GM21576 (cell line): Measurements from ENCODE around the gene PCDHGB5.
"Not testable (repeated sequence)": the region's sequence is repeated elsewhere in the genome, so short reads cannot be mapped to it uniquely, and the experiment has no call there.

Source experiments
- ATAC-seq: cut with Tn5 transposase; IDR thresholded peaks from one replicate; pipeline ENCODE4 v1.9.1; 2021; ENCODE audit warnings: mild to moderate bottlenecking, moderate library complexity; ENCODE audit not compliant: unreplicated experiment

The PCDHGB5 gene

DNA sequence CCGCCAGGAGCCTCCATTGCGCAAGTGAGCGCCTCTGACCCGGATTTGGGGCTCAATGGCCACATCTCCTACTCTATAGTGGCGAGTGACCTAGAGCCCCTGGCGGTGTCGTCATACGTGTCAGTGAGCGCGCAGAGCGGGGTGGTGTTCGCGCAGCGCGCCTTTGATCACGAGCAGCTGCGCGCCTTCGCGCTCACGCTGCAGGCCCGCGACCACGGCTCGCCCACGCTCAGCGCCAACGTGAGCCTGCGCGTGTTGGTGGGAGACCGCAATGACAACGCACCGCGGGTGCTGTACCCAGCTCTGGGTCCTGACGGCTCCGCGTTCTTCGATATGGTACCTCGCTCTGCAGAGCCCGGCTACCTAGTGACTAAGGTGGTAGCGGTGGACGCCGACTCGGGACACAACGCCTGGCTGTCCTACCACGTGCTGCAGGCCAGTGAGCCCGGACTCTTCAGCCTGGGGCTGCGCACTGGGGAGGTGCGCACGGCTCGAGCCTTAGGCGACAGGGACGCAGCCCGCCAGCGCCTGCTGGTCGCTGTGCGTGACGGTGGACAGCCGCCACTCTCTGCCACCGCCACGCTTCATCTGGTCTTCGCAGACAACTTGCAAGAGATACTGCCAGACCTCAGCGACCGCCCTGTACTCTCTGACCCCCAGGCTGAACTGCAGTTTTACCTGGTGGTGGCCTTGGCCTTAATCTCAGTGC is 12.0 kb downstream of the PCDHGB5 start:
- ATAC-seq: no peak

DNA sequence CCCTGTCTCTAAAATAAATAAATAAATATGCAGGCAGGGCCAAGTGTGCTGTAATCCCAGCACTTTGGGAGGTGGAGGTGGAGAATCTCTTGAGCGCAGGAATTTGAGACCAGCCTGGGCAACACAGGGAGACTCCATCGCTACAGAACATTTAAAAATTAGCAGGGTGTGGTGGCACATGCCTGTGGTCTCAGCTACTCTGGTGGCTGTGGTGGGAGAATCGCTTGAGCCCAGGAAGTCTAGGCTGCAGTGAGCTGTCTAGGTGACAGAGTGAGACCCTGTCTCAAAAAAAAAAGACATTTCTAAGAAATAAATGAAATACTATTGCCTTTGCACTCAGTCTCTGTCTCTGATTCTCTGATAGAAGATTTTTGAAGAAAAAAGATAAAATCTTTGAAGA is 13.8 kb downstream of the PCDHGB5 start:
- no peak for ATAC-seq

- peak; percentile 83 for ATAC-seq
These were observed 15.2 kb downstream of the PCDHGB5 start, which contains the start of gene PCDHGA10 for GRCh38 chr5:141412854-141413539. Gene PCDHGA10, plus strand, starts transcription at chr5:141412987. Its CDS starts 189 bp downstream, at chr5:141413176.

DNA sequence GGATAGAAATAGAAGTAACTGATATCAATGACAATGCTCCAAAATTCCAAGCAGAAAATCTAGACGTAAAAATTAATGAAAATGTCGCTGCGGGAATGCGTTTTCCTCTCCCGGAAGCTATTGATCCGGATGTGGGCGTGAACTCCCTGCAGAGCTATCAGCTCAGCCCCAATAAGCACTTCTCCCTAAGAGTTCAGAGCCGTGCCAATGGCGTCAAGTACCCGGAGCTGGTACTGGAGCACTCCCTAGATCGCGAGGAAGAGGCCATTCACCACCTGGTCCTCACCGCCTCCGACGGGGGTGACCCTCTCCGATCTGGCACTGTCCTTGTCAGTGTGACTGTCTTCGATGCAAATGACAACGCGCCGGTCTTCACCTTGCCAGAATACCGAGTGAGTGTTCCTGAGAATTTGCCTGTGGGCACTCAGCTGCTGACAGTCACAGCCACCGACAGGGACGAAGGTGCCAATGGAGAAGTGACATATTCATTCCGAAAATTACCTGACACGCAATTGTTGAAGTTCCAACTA is 15.9 kb downstream of the PCDHGB5 start:
- no peak for ATAC-seq

DNA sequence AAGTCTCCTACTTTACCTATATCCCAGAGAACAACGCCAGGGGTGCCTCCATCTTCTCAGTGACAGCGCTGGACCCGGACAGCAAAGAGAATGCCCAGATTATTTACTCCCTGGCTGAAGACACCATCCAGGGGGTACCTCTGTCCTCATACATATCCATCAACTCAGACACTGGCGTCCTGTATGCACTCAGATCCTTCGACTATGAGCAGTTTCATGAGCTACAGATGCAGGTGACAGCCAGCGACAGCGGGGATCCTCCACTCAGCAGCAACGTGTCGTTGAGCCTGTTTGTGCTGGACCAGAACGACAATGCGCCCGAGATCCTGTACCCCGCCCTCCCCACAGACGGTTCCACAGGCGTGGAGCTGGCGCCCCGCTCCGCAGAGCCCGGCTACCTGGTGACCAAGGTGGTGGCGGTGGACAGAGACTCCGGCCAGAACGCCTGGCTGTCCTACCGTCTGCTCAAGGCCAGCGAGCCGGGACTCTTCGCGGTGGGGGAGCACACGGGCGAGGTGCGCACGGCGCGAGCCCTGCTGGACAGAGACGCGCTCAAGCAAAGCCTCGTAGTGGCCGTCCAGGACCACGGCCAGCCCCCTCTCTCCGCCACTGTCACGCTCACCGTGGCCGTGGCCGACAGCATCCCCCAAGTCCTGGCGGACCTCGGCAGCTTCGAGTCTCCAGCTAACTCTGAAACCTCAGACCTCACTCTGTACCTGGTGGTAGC is 17.0 kb downstream of the PCDHGB5 start:
- not testable (repeated sequence) for ATAC-seq

- ATAC-seq: not testable (repeated sequence)
These were observed 17.5 kb downstream of the PCDHGB5 start for GRCh38 chr5:141415275-141415618.

- ATAC-seq: peak; percentile 74
These were observed 19.9 kb downstream of the PCDHGB5 start, which contains the start of gene PCDHGB7 for GRCh38 chr5:141417494-141418172. Gene PCDHGB7, plus strand, starts transcription at chr5:141417677. Its CDS starts 183 bp downstream, at chr5:141417860.

DNA sequence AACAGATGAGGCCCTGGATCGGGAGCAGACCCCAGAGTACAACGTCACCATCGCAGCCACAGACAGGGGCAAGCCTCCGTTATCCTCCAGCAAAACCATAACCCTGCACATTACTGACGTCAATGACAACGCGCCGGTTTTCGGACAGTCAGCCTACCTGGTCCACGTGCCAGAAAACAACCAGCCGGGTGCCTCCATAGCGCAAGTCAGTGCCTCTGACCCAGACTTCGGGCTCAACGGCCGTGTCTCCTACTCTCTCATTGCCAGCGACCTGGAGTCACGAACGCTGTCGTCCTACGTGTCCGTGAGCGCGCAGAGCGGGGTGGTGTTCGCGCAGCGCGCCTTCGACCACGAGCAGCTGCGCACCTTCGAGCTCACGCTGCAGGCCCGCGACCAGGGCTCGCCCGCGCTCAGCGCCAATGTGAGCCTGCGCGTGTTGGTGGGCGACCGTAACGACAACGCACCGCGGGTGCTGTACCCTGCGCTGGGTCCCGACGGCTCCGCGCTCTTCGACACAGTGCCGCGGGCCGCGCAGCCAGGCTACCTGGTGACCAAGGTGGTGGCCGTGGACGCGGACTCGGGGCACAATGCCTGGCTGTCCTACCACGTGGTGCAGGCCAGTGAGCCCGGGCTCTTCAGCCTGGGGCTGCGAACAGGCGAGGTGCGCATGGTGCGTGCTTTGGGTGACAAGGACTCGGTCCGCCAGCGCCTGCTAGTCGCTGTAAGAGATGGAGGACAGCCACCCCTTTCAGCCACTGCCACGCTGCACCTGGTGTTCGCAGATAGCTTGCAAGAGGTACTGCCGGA is 21.5 kb downstream of the PCDHGB5 start:
- ATAC-seq: no peak

DNA sequence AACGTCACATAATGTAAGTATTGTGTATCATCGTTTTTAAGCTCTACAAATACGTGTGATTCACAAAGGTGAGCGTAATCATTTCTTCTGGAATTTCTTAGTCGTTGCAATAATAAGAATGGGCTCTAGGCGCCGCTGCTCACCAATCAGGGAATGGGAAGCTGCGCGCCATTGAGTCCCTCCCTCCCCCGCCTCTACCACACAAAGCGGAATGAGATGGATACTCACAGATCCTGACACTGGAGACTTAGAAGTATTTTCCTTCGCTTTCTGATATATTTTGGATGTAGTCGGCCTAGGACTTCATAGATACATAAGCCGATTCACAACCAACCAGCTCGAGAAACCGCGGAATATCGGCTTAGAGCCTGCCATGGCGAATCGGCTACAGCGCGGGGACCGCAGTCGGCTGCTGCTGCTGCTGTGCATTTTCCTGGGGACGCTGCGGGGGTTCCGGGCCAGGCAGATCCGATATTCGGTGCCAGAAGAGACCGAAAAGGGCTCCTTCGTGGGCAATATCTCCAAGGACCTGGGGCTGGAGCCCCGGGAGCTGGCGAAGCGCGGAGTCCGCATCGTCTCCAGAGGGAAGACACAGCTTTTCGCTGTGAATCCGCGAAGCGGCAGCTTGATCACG is 23.2 kb downstream of the PCDHGB5 start, which contains the start of gene PCDHGA11:
Gene PCDHGA11 (plus strand): TSS at position 197 of the 634 bp plus-strand sequence. CDS start 177 bp downstream, at position 374.
- peak; percentile 43 for ATAC-seq

GRCh38 chr5:141421489-141421855 is 23.7 kb downstream of the PCDHGB5 start:
- ATAC-seq: no peak

DNA sequence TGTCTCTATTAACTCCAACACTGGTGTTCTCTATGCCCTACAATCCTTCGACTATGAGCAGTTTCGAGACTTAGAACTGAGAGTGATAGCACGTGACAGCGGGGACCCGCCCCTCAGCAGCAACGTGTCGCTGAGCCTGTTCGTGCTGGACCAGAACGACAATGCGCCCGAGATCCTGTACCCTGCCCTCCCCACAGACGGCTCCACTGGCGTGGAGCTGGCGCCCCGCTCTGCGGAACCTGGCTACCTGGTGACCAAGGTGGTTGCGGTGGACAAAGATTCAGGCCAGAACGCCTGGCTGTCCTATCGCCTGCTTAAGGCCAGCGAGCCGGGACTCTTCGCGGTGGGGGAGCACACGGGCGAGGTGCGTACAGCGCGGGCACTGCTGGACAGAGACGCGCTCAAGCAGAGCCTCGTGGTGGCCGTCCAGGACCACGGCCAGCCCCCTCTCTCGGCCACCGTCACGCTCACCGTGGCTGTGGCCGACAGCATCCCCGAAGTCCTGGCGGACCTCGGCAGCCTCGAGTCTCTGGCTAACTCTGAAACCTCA is 25.1 kb downstream of the PCDHGB5 start:
- no peak for ATAC-seq

DNA sequence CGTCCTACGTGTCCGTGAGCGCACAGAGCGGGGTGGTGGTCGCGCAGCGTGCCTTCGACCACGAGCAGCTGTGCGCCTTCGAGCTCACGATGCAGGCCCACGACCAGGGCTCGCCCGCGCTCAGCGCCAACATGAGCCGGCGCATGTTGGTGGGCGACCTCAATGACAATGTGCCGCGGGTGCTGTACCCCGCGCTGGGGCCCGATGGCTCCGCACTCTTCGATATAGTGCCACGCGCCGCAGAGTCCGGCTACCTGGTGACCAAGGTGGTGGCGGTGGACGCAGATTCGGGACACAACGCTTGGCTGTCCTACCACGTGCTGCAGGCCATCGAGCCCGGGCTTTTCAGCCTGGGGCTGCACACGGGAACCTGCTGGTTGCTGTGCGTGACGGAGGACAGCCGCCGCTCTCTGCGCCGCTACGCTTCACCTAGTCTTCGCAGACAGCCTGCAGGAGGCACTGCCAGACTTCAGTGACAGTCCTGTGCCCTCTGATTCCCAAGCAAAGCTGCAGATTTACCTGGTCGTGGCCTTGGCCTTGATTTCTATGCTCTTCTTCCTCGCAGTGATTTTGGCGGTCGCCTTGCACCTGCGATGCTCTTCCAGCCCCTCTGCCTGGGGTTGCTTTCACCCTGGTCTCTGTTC is 30.2 kb downstream of the PCDHGB5 start:
- no peak for ATAC-seq

DNA sequence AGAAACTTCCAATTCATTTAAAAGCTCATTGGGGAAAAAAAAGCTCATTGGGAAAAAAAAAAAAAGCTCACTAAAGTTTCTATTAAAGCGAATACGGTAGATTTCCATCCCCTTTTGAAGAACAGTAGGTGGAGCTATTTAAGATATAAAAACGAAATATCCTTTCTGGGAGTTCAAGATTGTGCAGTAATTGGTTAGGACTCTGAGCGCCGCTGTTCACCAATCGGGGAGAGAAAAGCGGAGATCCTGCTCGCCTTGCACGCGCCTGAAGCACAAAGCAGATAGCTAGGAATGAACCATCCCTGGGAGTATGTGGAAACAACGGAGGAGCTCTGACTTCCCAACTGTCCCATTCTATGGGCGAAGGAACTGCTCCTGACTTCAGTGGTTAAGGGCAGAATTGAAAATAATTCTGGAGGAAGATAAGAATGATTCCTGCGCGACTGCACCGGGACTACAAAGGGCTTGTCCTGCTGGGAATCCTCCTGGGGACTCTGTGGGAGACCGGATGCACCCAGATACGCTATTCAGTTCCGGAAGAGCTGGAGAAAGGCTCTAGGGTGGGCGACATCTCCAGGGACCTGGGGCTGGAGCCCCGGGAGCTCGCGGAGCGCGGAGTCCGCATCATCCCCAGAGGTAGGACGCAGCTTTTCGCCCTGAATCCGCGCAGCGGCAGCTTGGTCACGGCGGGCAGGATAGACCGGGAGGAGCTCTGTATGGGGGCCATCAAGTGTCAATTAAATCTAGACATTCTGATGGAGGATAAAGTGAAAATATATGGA is 32.8 kb downstream of the PCDHGB5 start, which contains the start of gene PCDHGA12:
Gene PCDHGA12 (plus strand): TSS at position 176 of the 782 bp plus-strand sequence. CDS start 253 bp downstream, at position 429.
- peak; percentile 83 for ATAC-seq

DNA sequence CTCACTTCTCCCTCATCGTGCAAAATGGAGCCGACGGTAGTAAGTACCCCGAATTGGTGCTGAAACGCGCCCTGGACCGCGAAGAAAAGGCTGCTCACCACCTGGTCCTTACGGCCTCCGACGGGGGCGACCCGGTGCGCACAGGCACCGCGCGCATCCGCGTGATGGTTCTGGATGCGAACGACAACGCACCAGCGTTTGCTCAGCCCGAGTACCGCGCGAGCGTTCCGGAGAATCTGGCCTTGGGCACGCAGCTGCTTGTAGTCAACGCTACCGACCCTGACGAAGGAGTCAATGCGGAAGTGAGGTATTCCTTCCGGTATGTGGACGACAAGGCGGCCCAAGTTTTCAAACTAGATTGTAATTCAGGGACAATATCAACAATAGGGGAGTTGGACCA is 33.5 kb downstream of the PCDHGB5 start:
- ATAC-seq: peak; percentile 44

GRCh38 chr5:141432308-141432707 is 34.6 kb downstream of the PCDHGB5 start:
- ATAC-seq: not testable (repeated sequence)

- ATAC-seq: not testable (repeated sequence)
These were observed 35.0 kb downstream of the PCDHGB5 start for GRCh38 chr5:141432726-141433125.

GRCh38 chr5:141434006-141434405 is 36.3 kb downstream of the PCDHGB5 start:
- no peak for ATAC-seq

- ATAC-seq: no peak
These were observed 39.5 kb downstream of the PCDHGB5 start for GRCh38 chr5:141437221-141437620.
